Esophagus mucosa (tissue), 1 donor: ENCODE data around the gene ALLC. TPM values are rescaled to one million over a fixed set of nuclear protein-coding genes. Genes with fewer than 3 reads are reported as not detected.

ENCODE experiments used
- ATAC-seq: fragments of 200-7000 bp; cut with Tn5 transposase; one replicate; pipeline ENCODE4 v1.9.1; 2020
- total RNA-seq: library from RNA; stranded (reverse); gene quantifications from one replicate; pipeline ENCODE4 v1.2.4, GENCODE V29; 2023
- donor health status: DM: yes; HTN: yes; CAD: no.

Gene ALLC
- total RNA-seq, 1 donor from 2014 or later, result not detected

GRCh38 chr2:3727397-3728045, 69.5 kb downstream of the ALLC start:
- no peak for ATAC-seq

- ATAC-seq, result no peak
Measured at GRCh38 chr2:3728104-3729054, 70.4 kb downstream of the ALLC start.

- no peak for ATAC-seq
Measured at GRCh38 chr2:3729055-3729448, 71.1 kb downstream of the ALLC start.

- ATAC-seq, result no peak
Measured at GRCh38 chr2:3729786-3730185, 71.8 kb downstream of the ALLC start.

- no peak for ATAC-seq
Measured at GRCh38 chr2:3730646-3731045, 72.6 kb downstream of the ALLC start.

GRCh38 chr2:3731829-3732228, 73.8 kb downstream of the ALLC start:
- ATAC-seq, result no peak

- no peak for ATAC-seq
Measured at GRCh38 chr2:3736112-3736511, 78.1 kb downstream of the ALLC start.

GRCh38 chr2:3737128-3737527, 79.1 kb downstream of the ALLC start:
- ATAC-seq, result no peak

- ATAC-seq, result no peak
Measured at GRCh38 chr2:3738454-3738853, 80.5 kb downstream of the ALLC start.

- no peak for ATAC-seq
Measured at GRCh38 chr2:3739313-3739712, 81.3 kb downstream of the ALLC start.

GRCh38 chr2:3741396-3741795, 83.4 kb downstream of the ALLC start:
- ATAC-seq, result no peak

- ATAC-seq, result no peak
Measured at GRCh38 chr2:3741867-3742602, 84.0 kb downstream of the ALLC start.

GRCh38 chr2:3742743-3743508, 84.9 kb downstream of the ALLC start:
- no peak for ATAC-seq

- ATAC-seq, result no peak
Measured at GRCh38 chr2:3743951-3744555, 86.1 kb downstream of the ALLC start.

GRCh38 chr2:3745920-3746319, 87.9 kb downstream of the ALLC start:
- ATAC-seq, result no peak

- no peak for ATAC-seq
Measured at GRCh38 chr2:3747032-3747654, 89.1 kb downstream of the ALLC start.

GRCh38 chr2:3747826-3748225, 89.8 kb downstream of the ALLC start:
- no peak for ATAC-seq

- no peak for ATAC-seq
Measured at GRCh38 chr2:3749201-3749600, 91.2 kb downstream of the ALLC start.

- no peak for ATAC-seq
Measured at GRCh38 chr2:3751251-3751650, 93.3 kb downstream of the ALLC start.

- no peak for ATAC-seq
Measured at GRCh38 chr2:3751806-3752205, 93.8 kb downstream of the ALLC start.
